ENCODE results near the gene PARD3B. TPM values are rescaled to one million over a fixed set of nuclear protein-coding genes. Genes with fewer than 3 reads are reported as not detected.

The PARD3B gene
- total RNA-seq, 1 donor from 2014 or later = not detected

- Mint-ChIP-seq H3K4me1 (no peaks in the 10 kb centered on the region), H3K27me3 (no peaks in the 10 kb centered on the region), H3K9me3 (no peaks in the 10 kb centered on the region), H3K27ac (no peak overlapping the region), H3K36me3 (ENCODE audit: low read depth) (no peaks in the 10 kb centered on the region), H3K4me3 (no peak overlapping the region)
- POLR2A ChIA-PET = no interaction called here
- intact Hi-C loops (cut with micrococcal nuclease) = no loop called here
- ATAC-seq (ENCODE audit: low read depth) = no peak
- CTCF ChIA-PET = no interaction called here
- TF ChIP-seq, protein P1, sequence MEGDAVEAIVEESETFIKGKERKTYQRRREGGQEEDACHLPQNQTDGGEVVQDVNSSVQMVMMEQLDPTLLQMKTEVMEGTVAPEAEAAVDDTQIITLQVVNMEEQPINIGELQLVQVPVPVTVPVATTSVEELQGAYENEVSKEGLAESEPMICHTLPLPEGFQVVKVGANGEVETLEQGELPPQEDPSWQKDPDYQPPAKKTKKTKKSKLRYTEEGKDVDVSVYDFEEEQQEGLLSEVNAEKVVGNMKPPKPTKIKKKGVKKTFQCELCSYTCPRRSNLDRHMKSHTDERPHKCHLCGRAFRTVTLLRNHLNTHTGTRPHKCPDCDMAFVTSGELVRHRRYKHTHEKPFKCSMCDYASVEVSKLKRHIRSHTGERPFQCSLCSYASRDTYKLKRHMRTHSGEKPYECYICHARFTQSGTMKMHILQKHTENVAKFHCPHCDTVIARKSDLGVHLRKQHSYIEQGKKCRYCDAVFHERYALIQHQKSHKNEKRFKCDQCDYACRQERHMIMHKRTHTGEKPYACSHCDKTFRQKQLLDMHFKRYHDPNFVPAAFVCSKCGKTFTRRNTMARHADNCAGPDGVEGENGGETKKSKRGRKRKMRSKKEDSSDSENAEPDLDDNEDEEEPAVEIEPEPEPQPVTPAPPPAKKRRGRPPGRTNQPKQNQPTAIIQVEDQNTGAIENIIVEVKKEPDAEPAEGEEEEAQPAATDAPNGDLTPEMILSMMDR (IDR thresholded peaks at IDR 0.05) = no peak
- no peak for DNase-seq
Observed at GRCh38 chr2:204628926-204629712, 83.8 kb downstream of the PARD3B start.

DNA sequence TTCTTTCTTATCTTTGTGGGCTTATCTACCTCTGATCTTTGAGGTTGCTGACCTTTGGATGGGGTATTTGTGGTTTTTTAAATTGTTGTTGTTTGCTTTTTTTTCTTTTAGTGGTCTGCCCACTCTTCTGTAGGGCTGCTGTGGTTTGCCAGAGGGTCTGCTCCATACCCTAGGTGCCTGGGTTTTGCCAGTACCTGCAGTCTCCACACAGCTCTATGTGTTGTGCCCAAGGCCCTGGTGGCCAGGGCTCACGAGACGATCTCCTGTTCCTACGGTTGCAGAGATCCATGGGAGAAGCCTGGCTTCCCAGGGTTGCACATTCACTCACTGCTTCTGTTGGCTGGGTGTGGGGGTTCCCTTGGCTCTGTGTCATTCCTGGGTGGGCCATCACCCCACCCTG is 87.1 kb downstream of the PARD3B start:
- H3K9me3 Mint-ChIP-seq = no peaks in the 10 kb centered on the region
- ChIA-PET POLR2A (no interaction called here), CTCF (no interaction called here)
- intact Hi-C loops (cut with micrococcal nuclease) = no loop called here
- DNase-seq (no peak), ATAC-seq (ENCODE audit: low read depth) (no peak)
- H3K4me3 Mint-ChIP-seq = no peak overlapping the region
- no peaks in the 10 kb centered on the region for H3K4me1 Mint-ChIP-seq
- H3K36me3 Mint-ChIP-seq (ENCODE audit: low read depth) = no peaks in the 10 kb centered on the region
- no peak overlapping the region for H3K27ac Mint-ChIP-seq
- TF ChIP-seq, protein P1 (IDR thresholded peaks at IDR 0.05) = no peak
- H3K27me3 Mint-ChIP-seq = no peaks in the 10 kb centered on the region

DNA sequence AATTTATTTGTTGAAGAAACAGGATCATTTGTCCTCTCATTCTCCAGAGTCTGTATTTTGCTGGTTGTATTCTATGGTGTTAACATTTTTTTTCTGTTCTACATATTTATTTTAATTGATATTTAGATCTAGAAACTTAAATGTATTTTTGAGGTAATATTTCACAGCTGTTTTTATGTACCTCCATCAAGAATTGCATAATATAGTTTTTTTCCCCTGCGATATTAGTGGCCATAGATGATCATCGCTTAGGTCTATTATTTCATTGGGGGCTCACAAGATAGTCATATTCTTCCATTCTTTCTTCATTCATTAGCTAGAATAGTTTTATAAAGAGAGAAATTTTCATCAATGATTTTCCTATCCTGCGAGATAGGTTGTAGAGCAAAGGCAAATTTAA is 89.3 kb downstream of the PARD3B start:
- H3K36me3 Mint-ChIP-seq (ENCODE audit: low read depth) = no peaks in the 10 kb centered on the region

GRCh38 chr2:204635478-204635877 is 90.2 kb downstream of the PARD3B start:
- H3K27ac Mint-ChIP-seq = no peak overlapping the region
- no peaks in the 10 kb centered on the region for H3K27me3 Mint-ChIP-seq
- no peaks in the 10 kb centered on the region for H3K9me3 Mint-ChIP-seq
- intact Hi-C loops (cut with micrococcal nuclease) = no loop called here
- POLR2A ChIA-PET = no interaction called here
- H3K4me3 Mint-ChIP-seq = no peak overlapping the region
- H3K4me1 Mint-ChIP-seq = no peaks in the 10 kb centered on the region
- TF ChIP-seq, protein P1 (IDR thresholded peaks at IDR 0.05) = no peak
- ATAC-seq (ENCODE audit: low read depth) (no peak), DNase-seq (no peak)
- no peaks in the 10 kb centered on the region for H3K36me3 Mint-ChIP-seq (ENCODE audit: low read depth)
- CTCF ChIA-PET = no interaction called here

More for the DNA sequence above, 89.3 kb downstream of the PARD3B start:
- Mint-ChIP-seq H3K4me1 (no peaks in the 10 kb centered on the region), H3K27me3 (no peaks in the 10 kb centered on the region), H3K27ac (no peak overlapping the region), H3K4me3 (no peak overlapping the region), H3K9me3 (no peaks in the 10 kb centered on the region)
- ChIA-PET POLR2A (no interaction called here), CTCF (no interaction called here)
- ATAC-seq (ENCODE audit: low read depth) (no peak), DNase-seq (no peak)
- intact Hi-C loops (cut with micrococcal nuclease) = no loop called here
- TF ChIP-seq, protein P1 (IDR thresholded peaks at IDR 0.05) = no peak

GRCh38 chr2:204638471-204639194 is 93.4 kb downstream of the PARD3B start:
- ChIA-PET POLR2A (no interaction called here), CTCF (no interaction called here)
- no peak overlapping the region for H3K27ac Mint-ChIP-seq
- TF ChIP-seq, protein P1 (IDR thresholded peaks at IDR 0.05) = no peak
- no peaks in the 10 kb centered on the region for H3K27me3 Mint-ChIP-seq
- no peaks in the 10 kb centered on the region for H3K4me1 Mint-ChIP-seq
- ATAC-seq (ENCODE audit: low read depth) = no peak
- no peak for DNase-seq
- intact Hi-C loops (cut with micrococcal nuclease) = no loop called here
- no peaks in the 10 kb centered on the region for H3K36me3 Mint-ChIP-seq (ENCODE audit: low read depth)
- H3K4me3 Mint-ChIP-seq = no peak overlapping the region
- H3K9me3 Mint-ChIP-seq = no peaks in the 10 kb centered on the region

Data from activated B cell treated with CpG ODN at 0.5 μM for 24 hours (primary cell).